Neural cell (in vitro differentiated cells): ENCODE results near the gene LHFPL6. TPM values are rescaled to one million over a fixed set of nuclear protein-coding genes. Genes with fewer than 3 reads are reported as not detected.

ENCODE experiments used
- H2AFZ ChIP-seq: fragments of 200-600, 300-800 bp; sonication (generic), shearing (Covaris generic); 2 replicates; pipeline ENCODE4 v1.6.0; 2014; ENCODE audit warnings: low read depth, mild to moderate bottlenecking, antibody characterized with exemption, low read length, moderate library complexity
- H3F3A ChIP-seq: fragments of 200-600 bp; shearing (Covaris generic); 2 replicates; pipeline ENCODE4 v1.6.1; 2016; ENCODE audit warnings: mild to moderate bottlenecking, moderate library complexity, mixed read lengths, antibody characterized with exemption, low read length; ENCODE audit not compliant: insufficient read depth, poor library complexity, severe bottlenecking
- H3K27ac ChIP-seq: fragments of 200-600, 300-800 bp; sonication (generic), shearing (Covaris generic); 2 replicates; pipeline ENCODE4 v1.5.1; 2014; ENCODE audit warnings: mild to moderate bottlenecking, low read length, moderate library complexity
- H3K27me3 ChIP-seq: fragments of 300-800, 200-600 bp; sonication (generic), shearing (Covaris generic); 2 replicates; pipeline ENCODE4 v1.6.0; 2014; ENCODE audit warnings: mild to moderate bottlenecking, low read depth, low read length, moderate library complexity; ENCODE audit not compliant: insufficient read depth
- H3K36me3 ChIP-seq: fragments of 300-800, 200-600 bp; sonication (generic), shearing (Covaris generic); 2 replicates; pipeline ENCODE4 v1.5.1; 2014; ENCODE audit warnings: mild to moderate bottlenecking, antibody characterized with exemption, low read length, moderate library complexity; ENCODE audit not compliant: insufficient read depth
- H3K4me2 ChIP-seq: fragments of 300-800, 200-600 bp; sonication (generic), shearing (Covaris generic); 2 replicates; pipeline ENCODE4 v1.6.0; 2014; ENCODE audit warnings: mild to moderate bottlenecking, low read length
- H3K4me3 ChIP-seq: fragments of 300-800, 200-600 bp; sonication (generic), shearing (Covaris generic); 2 replicates; pipeline ENCODE4 v1.5.1; 2014; ENCODE audit warnings: mild to moderate bottlenecking, low read length, moderate library complexity
- H3K79me2 ChIP-seq: fragments of 200-600 bp; shearing (Covaris generic); replicated peaks from 2 replicates; pipeline ENCODE4 v1.6.0; 2014; ENCODE audit warnings: mild to moderate bottlenecking, low read length, moderate library complexity; ENCODE audit not compliant: insufficient read depth
- H3K9ac ChIP-seq: fragments of 300-800, 200-600 bp; sonication (generic), shearing (Covaris generic); 2 replicates; pipeline ENCODE4 v1.6.1; 2016; ENCODE audit warnings: mild to moderate bottlenecking, low read length, mixed read lengths
- H3K9me2 ChIP-seq: fragments of 200-600 bp; shearing (Covaris generic); 2 replicates; pipeline ENCODE4 v1.6.1; 2016; ENCODE audit warnings: mild to moderate bottlenecking, low read length, mixed read lengths; ENCODE audit not compliant: insufficient read depth
- H3K9me3 ChIP-seq: fragments of 200-600, 300-800 bp; sonication (generic), shearing (Covaris generic); 2 replicates; pipeline ENCODE4 v1.6.1; 2016; ENCODE audit warnings: mild to moderate bottlenecking, mixed run types, low read length, moderate library complexity, mixed read lengths
- H4K20me1 ChIP-seq: fragments of 200-600 bp; shearing (Covaris generic); 2 replicates; pipeline ENCODE4 v1.6.1; 2016; ENCODE audit warnings: mild to moderate bottlenecking, mixed run types; ENCODE audit not compliant: insufficient read depth
- CTCF ChIP-seq: fragments of 450-650 bp; IDR thresholded peaks from 2 replicates; pipeline ENCODE4 v1.5.1; 2014; ENCODE audit warnings: antibody characterized with exemption, mild to moderate bottlenecking, moderate library complexity; ENCODE audit not compliant: poor library complexity, severe bottlenecking
- EP300 ChIP-seq: fragments of 450-650 bp; conservative IDR thresholded peaks from 2 replicates; pipeline ENCODE4 v1.6.1; 2014; ENCODE audit warnings: antibody characterized with exemption, mild to moderate bottlenecking, moderate library complexity; ENCODE audit not compliant: poor library complexity, severe bottlenecking
- EZH2 ChIP-seq: fragments of 200-600, 300-800 bp; shearing (Covaris generic), sonication (generic); IDR thresholded peaks from 2 replicates; pipeline ENCODE4 v1.6.1; 2014; ENCODE audit warnings: antibody characterized with exemption, low read length, borderline replicate concordance, mild to moderate bottlenecking; ENCODE audit not compliant: insufficient read depth, poor library complexity, severe bottlenecking
- MXI1 ChIP-seq: fragments of 450-650 bp; conservative IDR thresholded peaks from 2 replicates; pipeline ENCODE4 v1.6.1; 2014; ENCODE audit warnings: antibody characterized with exemption, mild to moderate bottlenecking; ENCODE audit not compliant: poor library complexity, severe bottlenecking
- POLR2AphosphoS5 ChIP-seq: IDR thresholded peaks from 2 replicates; pipeline ENCODE4 v1.6.1; 2012
- RAD21 ChIP-seq: fragments of 450-650 bp; conservative IDR thresholded peaks from 2 replicates; pipeline ENCODE4 v1.6.1; 2014; ENCODE audit warnings: antibody characterized with exemption, mild to moderate bottlenecking, moderate library complexity
- REST ChIP-seq: IDR thresholded peaks from 2 replicates; pipeline ENCODE4 v1.6.1; 2012; ENCODE audit warnings: borderline replicate concordance
- SMC3 ChIP-seq: fragments of 450-650 bp; conservative IDR thresholded peaks from 2 replicates; pipeline ENCODE4 v1.6.1; 2014; ENCODE audit warnings: antibody characterized with exemption, mild to moderate bottlenecking, moderate library complexity; ENCODE audit not compliant: poor library complexity
- TAF1 ChIP-seq: IDR thresholded peaks from 2 replicates; pipeline ENCODE4 v1.6.1; 2012; ENCODE audit warnings: low read depth
- polyA plus RNA-seq: library from polyadenylated mRNA; depleted of rRNA; stranded (reverse); fragments of >200 nt; gene quantifications from 2 replicates; pipeline ENCODE4 v1.2.3, GENCODE V29; 2014

LHFPL6 gene
- polyA plus RNA-seq, 1 donor from 2014 or later, result 36.3 TPM

GRCh38 chr13:39401756-39402155, 201.2 kb downstream of the LHFPL6 start:
- no peaks in the 10 kb centered on the region for H4K20me1 ChIP-seq
- no peaks in the 10 kb centered on the region for H3K36me3 ChIP-seq
- H3F3A ChIP-seq, result no peaks in the 10 kb centered on the region
- no peak overlapping the region for H3K4me3 ChIP-seq
- H2AFZ ChIP-seq, result no peak overlapping the region
- H3K79me2 ChIP-seq, result no peaks in the 10 kb centered on the region
- H3K9me2 ChIP-seq, result no peaks in the 10 kb centered on the region
- TF ChIP-seq CTCF (no peak), SMC3 (no peak), MXI1 (no peak), EP300 (no peak), POLR2AphosphoS5 (no peak), RAD21 (no peak), REST (no peak), TAF1 (no peak), EZH2 (no peak)
- no peaks in the 10 kb centered on the region for H3K9me3 ChIP-seq
- no peak overlapping the region for H3K27ac ChIP-seq
- H3K4me2 ChIP-seq, result no peak overlapping the region
- no peak overlapping the region for H3K9ac ChIP-seq
- no peaks in the 10 kb centered on the region for H3K27me3 ChIP-seq

- Histone ChIP-seq H3K9ac (no peak overlapping the region), H3K9me3 (no peaks in the 10 kb centered on the region), H3K27ac (no peak overlapping the region), H4K20me1 (no peaks in the 10 kb centered on the region), H3K36me3 (no peaks in the 10 kb centered on the region), H3K4me3 (no peak overlapping the region), H3K27me3 (no peaks in the 10 kb centered on the region), H3K4me2 (no peak overlapping the region), H3F3A (no peaks in the 10 kb centered on the region), H2AFZ (no peak overlapping the region), H3K9me2 (no peaks in the 10 kb centered on the region), H3K79me2 (no peaks in the 10 kb centered on the region)
- TF ChIP-seq EZH2 (no peak), REST (no peak), MXI1 (no peak), CTCF (no peak), TAF1 (no peak), POLR2AphosphoS5 (no peak), EP300 (no peak)
Observed at GRCh38 chr13:39401046-39401705, 201.8 kb downstream of the LHFPL6 start.
